ENCODE measurements around the gene ANKRD53.

ANKRD53 gene

GRCh38 chr2:71003966-71004755 is 25.7 kb downstream of the ANKRD53 start:
- Histone ChIP-seq H4K91ac (ENCODE audit: low read length) (no peak overlapping the region), H3K9ac (ENCODE audit: low read length) (no peak overlapping the region), H2BK120ac (ENCODE audit: low read depth, low read length) (no peak overlapping the region), H3K4me1 (ENCODE audit: control insufficient read depth, insufficient read depth, low read depth, low read length) (peaks cover 7% of the 10 kb centered on the region), H3K23ac (ENCODE audit: low read length in 2 of 2) (no peak overlapping the region), H4K8ac (ENCODE audit: low read length) (no peak overlapping the region), H3K9me3 (ENCODE audit: control insufficient read depth, low read length) (no peaks in the 10 kb centered on the region), H3K4ac (ENCODE audit: low read depth in 1 of 2, low read length in 2 of 2) (no peak overlapping the region), H2AK5ac (ENCODE audit: low read length, severe bottlenecking) (no peak overlapping the region), H3K18ac (ENCODE audit: low read depth in 1 of 2, low read length in 2 of 2) (no peak overlapping the region), H2AFZ (ENCODE audit: low read depth, low read length) (no peak overlapping the region), H3K36me3 (ENCODE audit: control insufficient read depth in 1 of 2, insufficient read depth in 2 of 2, low read depth in 1 of 2, low read length in 2 of 2) (no peaks in the 10 kb centered on the region), H3K4me2 (ENCODE audit: low read length, poor library complexity, severe bottlenecking) (no peak overlapping the region), H2BK12ac (ENCODE audit: low read length in 2 of 2) (no peak overlapping the region), H2BK15ac (ENCODE audit: low read depth, poor library complexity, severe bottlenecking) (no peak overlapping the region), H3K79me1 (replicated peaks; ENCODE audit: low read length, poor library complexity, severe bottlenecking) (no peaks in the 10 kb centered on the region), H3K14ac (ENCODE audit: low read length in 2 of 2) (no peak overlapping the region), H3K27ac (ENCODE audit: low read length, poor library complexity, severe bottlenecking) (no peak overlapping the region), H2BK5ac (ENCODE audit: low read depth, low read length, poor library complexity, severe bottlenecking) (no peak overlapping the region), H3K4me3 (ENCODE audit: insufficient read depth in 1 of 2, low read depth in 1 of 2, low read length in 2 of 2) (no peak overlapping the region), H3K27me3 (ENCODE audit: control insufficient read depth in 1 of 2, insufficient read depth in 1 of 2, low read length in 2 of 2) (peaks cover 20 to 29% of the 10 kb centered on the region in 2 experiments)
- DNase-seq, result no peak
- 82% methylated on average over 11 of the region's 11 CpGs for WGBS

- Histone ChIP-seq H3K4me1 (ENCODE audit: control insufficient read depth, insufficient read depth, low read depth, low read length) (peaks cover 7% of the 10 kb centered on the region), H3K4me2 (ENCODE audit: low read length, poor library complexity, severe bottlenecking) (no peak overlapping the region), H3K4ac (ENCODE audit: low read depth in 1 of 2, low read length in 2 of 2) (no peak overlapping the region), H3K23ac (ENCODE audit: low read length in 2 of 2) (no peak overlapping the region), H3K4me3 (ENCODE audit: insufficient read depth in 1 of 2, low read depth in 1 of 2, low read length in 2 of 2) (no peak overlapping the region), H3K27me3 (ENCODE audit: control insufficient read depth in 1 of 2, insufficient read depth in 1 of 2, low read length in 2 of 2) (peaks cover 20 to 29% of the 10 kb centered on the region in 2 experiments), H3K14ac (ENCODE audit: low read length in 2 of 2) (no peak overlapping the region), H3K18ac (ENCODE audit: low read depth in 1 of 2, low read length in 2 of 2) (no peak overlapping the region), H3K79me1 (replicated peaks; ENCODE audit: low read length, poor library complexity, severe bottlenecking) (no peaks in the 10 kb centered on the region), H2BK15ac (ENCODE audit: low read depth, poor library complexity, severe bottlenecking) (no peak overlapping the region), H3K36me3 (ENCODE audit: control insufficient read depth in 1 of 2, insufficient read depth in 2 of 2, low read depth in 1 of 2, low read length in 2 of 2) (no peaks in the 10 kb centered on the region), H3K9me3 (ENCODE audit: control insufficient read depth, low read length) (no peaks in the 10 kb centered on the region), H2BK120ac (ENCODE audit: low read depth, low read length) (no peak overlapping the region), H2BK12ac (ENCODE audit: low read length in 2 of 2) (no peak overlapping the region), H2AFZ (ENCODE audit: low read depth, low read length) (no peak overlapping the region), H4K91ac (ENCODE audit: low read length) (no peak overlapping the region), H4K8ac (ENCODE audit: low read length) (no peak overlapping the region), H2AK5ac (ENCODE audit: low read length, severe bottlenecking) (no peak overlapping the region), H3K27ac (ENCODE audit: low read length, poor library complexity, severe bottlenecking) (no peak overlapping the region), H3K9ac (ENCODE audit: low read length) (no peak overlapping the region), H2BK5ac (ENCODE audit: low read depth, low read length, poor library complexity, severe bottlenecking) (no peak overlapping the region)
- WGBS, result 82% methylated on average over 6 of the region's 6 CpGs
- DNase-seq, result no peak
Measured at GRCh38 chr2:71004857-71005256, 26.4 kb downstream of the ANKRD53 start.

- Histone ChIP-seq H3K4me2 (ENCODE audit: low read length, poor library complexity, severe bottlenecking) (no peak overlapping the region), H3K4me3 (ENCODE audit: insufficient read depth in 1 of 2, low read depth in 1 of 2, low read length in 2 of 2) (no peak overlapping the region), H2AK5ac (ENCODE audit: low read length, severe bottlenecking) (no peak overlapping the region), H2BK12ac (ENCODE audit: low read length in 2 of 2) (no peak overlapping the region), H2BK5ac (ENCODE audit: low read depth, low read length, poor library complexity, severe bottlenecking) (no peak overlapping the region), H2BK120ac (ENCODE audit: low read depth, low read length) (no peak overlapping the region), H4K91ac (ENCODE audit: low read length) (no peak overlapping the region), H3K9me3 (ENCODE audit: control insufficient read depth, low read length) (no peaks in the 10 kb centered on the region), H3K23ac (ENCODE audit: low read length in 2 of 2) (no peak overlapping the region), H3K36me3 (ENCODE audit: control insufficient read depth in 1 of 2, insufficient read depth in 2 of 2, low read depth in 1 of 2, low read length in 2 of 2) (no peaks in the 10 kb centered on the region), H3K79me1 (replicated peaks; ENCODE audit: low read length, poor library complexity, severe bottlenecking) (no peaks in the 10 kb centered on the region), H3K27ac (ENCODE audit: low read length, poor library complexity, severe bottlenecking) (no peak overlapping the region), H3K18ac (ENCODE audit: low read depth in 1 of 2, low read length in 2 of 2) (no peak overlapping the region), H3K4me1 (ENCODE audit: control insufficient read depth, insufficient read depth, low read depth, low read length) (peaks cover 7% of the 10 kb centered on the region), H3K4ac (ENCODE audit: low read depth in 1 of 2, low read length in 2 of 2) (no peak overlapping the region), H4K8ac (ENCODE audit: low read length) (no peak overlapping the region), H2BK15ac (ENCODE audit: low read depth, poor library complexity, severe bottlenecking) (no peak overlapping the region), H3K9ac (ENCODE audit: low read length) (no peak overlapping the region), H3K27me3 (ENCODE audit: control insufficient read depth in 1 of 2, insufficient read depth in 1 of 2, low read length in 2 of 2) (peaks cover 20 to 29% of the 10 kb centered on the region in 2 experiments), H3K14ac (ENCODE audit: low read length in 2 of 2) (no peak overlapping the region), H2AFZ (ENCODE audit: low read depth, low read length) (no peak overlapping the region)
- WGBS, result 79% methylated on average over 9 of the region's 10 CpGs
- DNase-seq, result no peak
Measured at GRCh38 chr2:71005271-71006202, 27.1 kb downstream of the ANKRD53 start.

- no peak overlapping the region for H3K4me2 ChIP-seq (ENCODE audit: low read length, poor library complexity, severe bottlenecking)
- no peaks in the 10 kb centered on the region for H3K36me3 ChIP-seq (ENCODE audit: control insufficient read depth in 1 of 2, insufficient read depth in 2 of 2, low read depth in 1 of 2, low read length in 2 of 2)
- no peak overlapping the region for H3K4ac ChIP-seq (ENCODE audit: low read depth in 1 of 2, low read length in 2 of 2)
- no peak overlapping the region for H3K23ac ChIP-seq (ENCODE audit: low read length in 2 of 2)
- no peak overlapping the region for H3K4me3 ChIP-seq (ENCODE audit: insufficient read depth in 1 of 2, low read depth in 1 of 2, low read length in 2 of 2)
- no peak overlapping the region for H3K9ac ChIP-seq (ENCODE audit: low read length)
- H4K8ac ChIP-seq (ENCODE audit: low read length), result no peak overlapping the region
- no peak overlapping the region for H3K14ac ChIP-seq (ENCODE audit: low read length in 2 of 2)
- H2AFZ ChIP-seq (ENCODE audit: low read depth, low read length), result no peak overlapping the region
- H2AK5ac ChIP-seq (ENCODE audit: low read length, severe bottlenecking), result no peak overlapping the region
- H4K91ac ChIP-seq (ENCODE audit: low read length), result no peak overlapping the region
- no peak overlapping the region for H2BK15ac ChIP-seq (ENCODE audit: low read depth, poor library complexity, severe bottlenecking)
- no peaks in the 10 kb centered on the region for H3K9me3 ChIP-seq (ENCODE audit: control insufficient read depth, low read length)
- DNase-seq, result no peak
- 100% methylated on average over 1 of the region's 2 CpGs for WGBS
- no peak overlapping the region for H3K18ac ChIP-seq (ENCODE audit: low read depth in 1 of 2, low read length in 2 of 2)
- no peak overlapping the region for H2BK12ac ChIP-seq (ENCODE audit: low read length in 2 of 2)
- H3K27me3 ChIP-seq (ENCODE audit: control insufficient read depth in 1 of 2, insufficient read depth in 1 of 2, low read length in 2 of 2), result peaks cover 20 to 30% of the 10 kb centered on the region in 2 experiments
- no peak overlapping the region for H2BK5ac ChIP-seq (ENCODE audit: low read depth, low read length, poor library complexity, severe bottlenecking)
- no peak overlapping the region for H2BK120ac ChIP-seq (ENCODE audit: low read depth, low read length)
- H3K79me1 ChIP-seq (replicated peaks; ENCODE audit: low read length, poor library complexity, severe bottlenecking), result no peaks in the 10 kb centered on the region
- H3K27ac ChIP-seq (ENCODE audit: low read length, poor library complexity, severe bottlenecking), result no peak overlapping the region
- H3K4me1 ChIP-seq (ENCODE audit: control insufficient read depth, insufficient read depth, low read depth, low read length), result peaks cover 2% of the 10 kb centered on the region
Measured at GRCh38 chr2:71006323-71006722, 27.9 kb downstream of the ANKRD53 start.

Measured in mesenchymal stem cell (in vitro differentiated cells and primary cell).